WTC11 (cell line): Measurements from ENCODE around the gene ZBTB6. TPM values are rescaled to one million over a fixed set of nuclear protein-coding genes. Genes with fewer than 3 reads are reported as not detected.

Experiments used
- total RNA-seq: library from RNA; stranded (reverse); gene quantifications from 3 replicates; pipeline ENCODE4 v1.2.3, GENCODE V29; 2021

Gene ZBTB6
- total RNA-seq, 1 experiment from 2014 or later: 9.0 TPM

Other genes starting within 250 kb of the ZBTB6 start
- gene OR1L3, start 238.2 kb downstream of the ZBTB6 start, total RNA-seq: not detected in 3 replicates
- gene OR1L4, start 189.3 kb downstream of the ZBTB6 start, total RNA-seq: not detected in 3 replicates
- gene OR1L6, start 171.0 kb downstream of the ZBTB6 start, total RNA-seq: not detected in 3 replicates
- not detected in 3 replicates for gene OR5C1, start 124.4 kb downstream of the ZBTB6 start, total RNA-seq
- gene OR1K1, start 113.2 kb downstream of the ZBTB6 start, total RNA-seq: not detected in 3 replicates
- 19.4 to 21.7 TPM (median 20.5 TPM) in 3 replicates for gene PDCL, start 84.7 kb downstream of the ZBTB6 start, total RNA-seq
- gene RC3H2, start 8.0 kb downstream of the ZBTB6 start, total RNA-seq: 36.0 to 38.3 TPM (median 37.5 TPM) in 3 replicates
- gene ZBTB26, start 18.2 kb upstream of the ZBTB6 start, total RNA-seq: 6.3 to 7.8 TPM (median 7.3 TPM) in 3 replicates
- gene RABGAP1, start 27.7 kb upstream of the ZBTB6 start, total RNA-seq: 38.1 to 42.9 TPM (median 41.1 TPM) in 3 replicates
- gene GPR21, start 120.3 kb upstream of the ZBTB6 start, total RNA-seq: 0.63 to 0.66 TPM in 2 of 3 replicates, not detected in the other